Omental fat pad (tissue), 4 donors: ENCODE measurements around the gene DENR. TPM values are rescaled to one million over a fixed set of nuclear protein-coding genes. Genes with fewer than 3 reads are reported as not detected.
"Not testable (repeated sequence)": the region's sequence is repeated elsewhere in the genome, so short reads cannot be mapped to it uniquely, and the experiment has no call there.

Source experiments
- ATAC-seq: fragments of 150-250 bp; one replicate; pipeline ENCODE4 v1.9.1; 2016; ENCODE audit warnings: mild to moderate bottlenecking, moderate library complexity; ENCODE audit not compliant: low FRiP score
- DNase-seq: peaks from one replicate; pipeline ENCODE4 v3.0.0-alpha.2; 2019; ENCODE audit warnings: low spot score
- total RNA-seq, 4 donors: library from RNA; depleted of rRNA; stranded (reverse); fragments of >200 nt; gene quantifications; one replicate each; pipeline ENCODE4 v1.1.0, GENCODE V29; 2016
- TF ChIP-seq, protein P1 (sequence below), 3 donors: fragments of 450-650 bp; IDR thresholded peaks; one replicate each; pipeline ENCODE4 v1.5.1; 2016 to 2017; ENCODE audit warnings: antibody characterized with exemption in 3 of 3, mild to moderate bottlenecking in 3 of 3, moderate library complexity in 2 of 3

DENR gene
- total RNA-seq, 4 donors from 2014 or later: 18.2 to 26.5 (median 22.2) TPM

DNA sequence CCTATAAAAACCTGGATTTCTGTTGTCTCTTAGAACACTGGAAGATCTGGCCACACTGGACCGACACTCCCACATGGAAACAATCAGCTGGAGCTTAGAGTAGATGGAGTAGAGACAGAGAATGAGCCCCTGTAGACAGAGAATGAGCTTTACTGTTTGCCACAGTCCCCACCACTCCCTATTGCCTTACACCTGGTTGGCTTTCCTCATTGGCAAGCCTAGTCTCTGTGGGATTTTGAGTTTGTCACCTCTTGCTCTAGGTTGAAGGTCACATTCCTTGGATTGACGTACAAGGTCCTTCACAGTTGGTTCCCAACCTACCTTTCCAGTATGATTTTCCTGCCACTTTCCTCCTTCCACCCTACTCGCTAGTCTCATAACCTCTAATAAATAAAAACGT, 20.0 kb upstream of the DENR start:
- DNase-seq: no peak
- no peak for ATAC-seq
- TF ChIP-seq, protein P1, sequence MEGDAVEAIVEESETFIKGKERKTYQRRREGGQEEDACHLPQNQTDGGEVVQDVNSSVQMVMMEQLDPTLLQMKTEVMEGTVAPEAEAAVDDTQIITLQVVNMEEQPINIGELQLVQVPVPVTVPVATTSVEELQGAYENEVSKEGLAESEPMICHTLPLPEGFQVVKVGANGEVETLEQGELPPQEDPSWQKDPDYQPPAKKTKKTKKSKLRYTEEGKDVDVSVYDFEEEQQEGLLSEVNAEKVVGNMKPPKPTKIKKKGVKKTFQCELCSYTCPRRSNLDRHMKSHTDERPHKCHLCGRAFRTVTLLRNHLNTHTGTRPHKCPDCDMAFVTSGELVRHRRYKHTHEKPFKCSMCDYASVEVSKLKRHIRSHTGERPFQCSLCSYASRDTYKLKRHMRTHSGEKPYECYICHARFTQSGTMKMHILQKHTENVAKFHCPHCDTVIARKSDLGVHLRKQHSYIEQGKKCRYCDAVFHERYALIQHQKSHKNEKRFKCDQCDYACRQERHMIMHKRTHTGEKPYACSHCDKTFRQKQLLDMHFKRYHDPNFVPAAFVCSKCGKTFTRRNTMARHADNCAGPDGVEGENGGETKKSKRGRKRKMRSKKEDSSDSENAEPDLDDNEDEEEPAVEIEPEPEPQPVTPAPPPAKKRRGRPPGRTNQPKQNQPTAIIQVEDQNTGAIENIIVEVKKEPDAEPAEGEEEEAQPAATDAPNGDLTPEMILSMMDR (IDR thresholded peaks at IDR 0.05): no peak

DNA sequence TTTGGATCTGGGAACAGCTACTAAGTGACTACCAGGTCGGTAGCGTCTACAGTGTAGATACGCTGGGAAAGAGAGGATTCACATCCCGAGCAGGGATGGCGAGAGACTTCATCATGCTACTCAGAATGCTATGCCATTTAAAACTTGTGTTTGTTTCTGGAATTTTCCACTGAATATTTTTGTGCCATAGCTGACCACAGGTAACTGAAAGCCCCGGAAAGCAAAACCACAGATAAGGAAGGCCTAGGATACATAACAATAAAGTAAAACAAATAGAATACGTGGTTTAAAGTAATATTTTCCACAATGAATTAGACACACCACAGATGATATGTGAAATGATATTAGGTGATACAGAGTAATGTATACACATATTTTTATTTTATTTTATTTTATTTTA, 14.1 kb upstream of the DENR start:
- TF ChIP-seq, protein P1 (IDR thresholded peaks at IDR 0.05): no peak
- ATAC-seq (no peak), DNase-seq (no peak)

DNA sequence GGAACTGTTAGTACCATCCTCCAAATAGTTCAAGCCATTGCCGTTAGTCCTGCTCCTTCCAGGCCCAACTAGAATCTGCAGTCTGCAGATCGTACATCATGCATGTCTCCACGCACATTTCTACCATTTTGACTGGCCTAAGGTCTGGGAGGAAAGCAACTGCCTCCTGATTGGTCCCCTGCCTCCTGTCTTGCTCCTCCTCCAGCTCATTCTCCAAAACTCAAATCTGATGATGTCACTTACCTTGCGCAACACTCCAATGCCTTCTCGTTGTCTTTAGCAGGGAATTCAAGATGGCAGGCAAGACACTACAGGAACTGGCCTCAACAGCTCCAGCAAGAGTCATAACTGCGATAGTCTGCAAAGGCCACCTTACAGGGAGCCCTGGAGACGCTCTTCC, 12.3 kb upstream of the DENR start:
- TF ChIP-seq, protein P1 (IDR thresholded peaks at IDR 0.05): no peak
- DNase-seq: no peak
- no peak for ATAC-seq

DNA sequence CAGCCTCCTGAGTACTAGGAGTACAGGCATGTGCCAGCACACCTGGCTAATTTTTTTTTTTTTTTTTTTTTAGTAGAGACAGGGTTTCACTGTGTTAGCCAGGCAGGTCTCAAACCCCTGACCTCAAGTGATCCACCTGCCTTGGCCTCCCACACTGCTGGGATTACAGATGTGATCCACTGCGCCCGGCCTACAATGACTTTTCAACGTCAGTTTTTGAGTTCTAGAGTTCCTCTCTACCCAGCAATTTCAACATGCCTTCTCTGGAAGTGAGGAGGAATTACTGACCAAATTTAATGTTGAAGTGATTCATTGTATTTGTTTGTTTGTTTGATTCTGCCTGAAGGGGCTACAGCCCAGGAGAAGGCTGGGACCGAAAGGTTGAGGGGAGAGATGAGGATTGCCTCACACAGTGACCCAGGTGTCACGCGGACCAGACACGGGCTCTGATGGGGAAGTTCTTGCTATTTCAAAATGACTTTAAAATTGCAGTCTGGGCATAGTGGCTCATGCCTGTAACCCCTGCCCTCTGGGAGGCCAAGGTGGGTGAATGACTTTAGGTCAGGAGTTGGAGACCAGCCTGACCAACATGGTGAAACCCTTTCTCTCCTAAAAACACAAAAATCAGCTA, 8.6 kb upstream of the DENR start:
- DNase-seq (no peak), ATAC-seq (no peak)
- TF ChIP-seq, protein P1 (IDR thresholded peaks at IDR 0.05): no peak

DNA sequence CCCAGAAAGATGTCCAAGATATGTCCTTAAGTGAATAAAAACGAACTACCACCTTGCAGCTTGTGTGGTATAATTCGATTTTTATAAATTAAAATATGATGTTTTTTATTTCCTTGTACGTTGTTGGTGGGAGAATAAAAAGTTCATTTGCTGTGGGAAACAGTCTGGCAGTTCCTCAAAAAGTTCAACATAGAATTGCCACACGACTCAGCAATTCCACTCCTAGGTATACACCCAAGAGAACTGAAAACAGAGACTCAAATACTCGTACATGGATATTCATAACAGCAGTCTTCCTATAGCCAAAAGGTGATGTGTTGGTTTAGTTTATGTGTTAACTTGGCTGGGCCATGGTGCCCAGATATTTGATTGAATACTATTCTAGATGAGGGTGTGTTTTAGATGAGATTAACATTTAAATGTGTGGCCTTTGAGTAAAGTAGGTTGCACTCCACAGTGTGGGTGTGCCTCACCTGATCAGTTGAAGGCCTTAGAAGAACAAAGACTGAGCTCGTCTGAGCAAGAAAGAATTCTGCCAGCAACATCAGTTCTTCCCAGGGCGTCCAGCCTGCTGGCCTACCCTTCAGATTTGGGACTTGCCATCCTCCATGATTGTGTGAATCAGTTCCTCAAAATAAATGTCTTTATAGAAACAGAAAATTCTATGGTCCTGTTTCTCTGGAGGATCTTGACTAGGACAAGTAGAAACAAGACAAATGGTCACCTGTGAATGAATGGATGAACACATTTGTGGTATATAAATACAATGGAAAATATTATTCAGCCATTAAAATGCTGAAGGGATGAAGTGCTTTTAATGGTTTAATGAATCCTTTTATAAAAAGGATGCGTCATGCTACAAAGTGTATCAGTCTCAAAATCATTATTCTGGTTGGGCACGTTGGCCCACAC, 5.1 kb upstream of the DENR start:
- no peak for DNase-seq
- ATAC-seq: no peak
- TF ChIP-seq, protein P1 (IDR thresholded peaks at IDR 0.05): no peak

DNA sequence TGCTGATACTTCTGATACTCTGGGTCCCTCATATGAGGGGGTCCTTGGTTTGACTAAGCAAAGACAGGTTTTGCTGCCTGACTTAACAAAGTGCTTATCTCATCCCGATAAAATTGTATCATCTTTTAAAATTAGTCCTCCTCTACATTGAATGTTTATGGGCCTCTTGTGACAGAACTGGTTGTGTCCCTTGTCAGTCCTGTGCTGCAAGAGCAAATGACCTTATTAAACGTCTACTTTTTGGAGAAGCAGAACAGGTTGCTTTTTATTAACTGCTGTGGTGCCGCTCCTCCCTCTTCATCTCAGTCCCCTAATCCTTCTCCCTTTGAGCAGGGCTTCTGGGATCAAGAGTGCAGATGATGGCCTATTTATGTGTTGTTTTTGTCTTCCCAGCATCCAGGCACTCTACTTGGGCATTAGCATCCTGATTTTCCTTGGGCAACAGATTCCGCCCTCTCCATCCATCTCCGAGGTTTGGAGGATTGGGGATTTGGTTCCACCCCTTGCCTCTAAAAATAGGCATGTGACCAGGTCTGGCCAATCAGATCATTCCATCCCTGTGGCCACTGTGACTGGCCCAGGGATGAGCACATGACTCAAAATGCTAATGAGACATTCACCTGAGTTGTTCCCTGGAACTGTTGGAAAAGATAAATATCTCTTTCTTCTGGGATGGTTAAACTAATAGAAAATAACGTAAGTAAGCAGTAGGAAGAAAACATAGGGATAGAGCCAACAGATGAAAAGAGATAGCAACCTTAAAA, 2.9 kb upstream of the DENR start:
- DNase-seq (no peak), ATAC-seq (no peak)
- TF ChIP-seq, protein P1 (IDR thresholded peaks at IDR 0.05): no peak

DNA sequence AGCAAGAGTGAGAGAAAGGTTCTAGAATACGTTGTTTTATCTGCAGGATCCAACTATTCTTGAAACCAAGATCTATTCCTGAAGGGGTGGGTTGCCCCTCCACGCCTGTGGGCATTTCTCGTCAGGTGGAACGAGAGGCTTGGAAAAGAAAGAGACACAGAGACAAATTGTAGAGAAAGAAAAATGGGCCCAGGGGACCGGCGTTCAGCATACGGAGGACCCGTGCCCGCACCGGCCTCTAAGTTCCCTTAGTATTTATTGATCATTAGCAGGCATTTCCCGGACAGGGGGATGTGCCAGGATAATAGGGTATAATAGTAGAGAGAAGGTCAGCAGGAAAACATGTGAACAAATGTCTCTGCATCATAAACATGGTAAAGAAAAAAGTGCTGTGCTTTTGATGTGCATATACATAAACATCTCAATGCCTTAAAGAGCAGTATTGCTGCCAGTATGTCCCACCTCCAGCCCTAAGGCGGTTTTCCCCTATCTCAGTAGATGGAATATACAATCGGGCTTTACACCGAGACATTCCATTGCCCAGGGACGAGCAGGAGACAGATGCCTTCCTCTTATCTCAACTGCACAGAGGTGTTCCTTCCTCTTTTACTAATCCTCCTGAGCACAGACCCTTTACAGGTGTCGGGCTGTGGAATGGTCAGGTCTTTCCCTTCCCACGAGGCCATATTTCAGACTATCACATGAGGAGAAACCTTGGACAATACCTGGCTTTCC, 1.7 kb upstream of the DENR start:
- DNase-seq, ATAC-seq: not testable (repeated sequence)
